IPS-11a (cell line): ENCODE measurements around the gene DRAM1.

Experiments used
- H3K4me3 ChIP-seq: one replicate; pipeline ENCODE4 v1.5.1; 2013; ENCODE audit warnings: low read depth, low read length, control low read depth

Gene DRAM1

DNA sequence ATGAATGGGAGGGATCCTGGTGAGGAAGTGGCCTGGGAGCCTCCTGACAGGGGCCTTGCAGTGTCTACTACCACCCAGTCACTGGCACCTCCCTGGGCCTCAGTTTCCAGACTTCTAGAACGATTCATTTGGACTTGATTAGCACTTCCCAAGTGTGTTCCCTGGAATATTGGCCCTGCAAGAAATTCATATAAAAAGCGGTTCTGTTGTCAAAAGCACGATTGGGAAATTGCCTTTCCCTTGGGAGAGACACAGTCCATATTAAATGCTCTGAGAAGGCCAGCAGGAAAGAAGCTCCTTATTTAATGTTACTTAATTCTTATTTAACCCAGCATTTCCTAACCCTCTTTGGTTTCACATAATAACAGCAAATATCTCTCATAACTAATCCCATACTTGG lies 61.9 kb downstream of the DRAM1 start:
- H3K4me3 ChIP-seq, result no peak overlapping the region

DNA sequence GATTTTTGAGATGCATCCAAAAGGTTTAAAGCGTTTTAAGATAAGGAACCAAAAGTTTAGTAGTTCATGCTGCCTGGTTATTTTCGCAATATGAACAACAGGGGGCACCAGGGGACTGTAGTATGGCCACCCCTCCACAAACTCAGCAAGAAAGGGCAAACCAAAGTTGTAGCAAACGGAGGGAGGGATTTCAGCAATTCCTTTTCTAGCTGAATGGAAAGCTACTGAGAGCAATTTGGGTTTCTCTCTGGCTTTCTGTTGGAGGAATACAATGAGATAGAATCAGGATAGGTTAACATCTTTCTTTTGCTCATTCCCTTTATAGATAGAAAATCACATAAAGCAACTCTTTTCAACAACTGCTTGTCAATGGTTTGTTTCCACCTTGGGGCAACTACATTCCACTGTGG lies 62.5 kb downstream of the DRAM1 start:
- no peak overlapping the region for H3K4me3 ChIP-seq

DNA sequence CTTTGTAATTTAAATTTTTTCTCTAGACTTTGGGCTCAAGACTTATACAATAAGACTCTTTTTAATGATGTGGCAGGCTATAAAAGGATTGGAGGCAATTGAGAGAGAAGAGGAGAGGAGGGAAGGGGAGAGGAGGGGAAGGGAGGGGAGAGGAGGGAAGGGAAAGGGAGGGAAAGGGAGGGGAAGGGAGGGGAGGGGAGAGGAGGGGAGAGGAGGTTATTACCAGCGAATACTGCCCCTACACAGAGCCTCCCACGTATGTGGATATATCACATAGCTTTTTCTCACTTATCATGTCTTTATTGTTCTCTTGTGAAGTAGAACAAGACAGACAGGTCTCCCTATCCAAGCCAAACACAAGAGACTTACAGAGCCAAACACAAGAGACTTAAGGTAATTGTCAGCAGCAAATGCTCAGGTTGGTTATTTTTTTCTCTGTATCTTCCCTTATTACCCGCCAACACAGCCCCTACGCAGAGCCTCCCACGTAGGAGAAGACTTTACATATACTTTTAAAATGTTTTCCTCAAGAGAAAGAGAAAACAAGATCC lies 63.1 kb downstream of the DRAM1 start:
- no peak overlapping the region for H3K4me3 ChIP-seq

DNA sequence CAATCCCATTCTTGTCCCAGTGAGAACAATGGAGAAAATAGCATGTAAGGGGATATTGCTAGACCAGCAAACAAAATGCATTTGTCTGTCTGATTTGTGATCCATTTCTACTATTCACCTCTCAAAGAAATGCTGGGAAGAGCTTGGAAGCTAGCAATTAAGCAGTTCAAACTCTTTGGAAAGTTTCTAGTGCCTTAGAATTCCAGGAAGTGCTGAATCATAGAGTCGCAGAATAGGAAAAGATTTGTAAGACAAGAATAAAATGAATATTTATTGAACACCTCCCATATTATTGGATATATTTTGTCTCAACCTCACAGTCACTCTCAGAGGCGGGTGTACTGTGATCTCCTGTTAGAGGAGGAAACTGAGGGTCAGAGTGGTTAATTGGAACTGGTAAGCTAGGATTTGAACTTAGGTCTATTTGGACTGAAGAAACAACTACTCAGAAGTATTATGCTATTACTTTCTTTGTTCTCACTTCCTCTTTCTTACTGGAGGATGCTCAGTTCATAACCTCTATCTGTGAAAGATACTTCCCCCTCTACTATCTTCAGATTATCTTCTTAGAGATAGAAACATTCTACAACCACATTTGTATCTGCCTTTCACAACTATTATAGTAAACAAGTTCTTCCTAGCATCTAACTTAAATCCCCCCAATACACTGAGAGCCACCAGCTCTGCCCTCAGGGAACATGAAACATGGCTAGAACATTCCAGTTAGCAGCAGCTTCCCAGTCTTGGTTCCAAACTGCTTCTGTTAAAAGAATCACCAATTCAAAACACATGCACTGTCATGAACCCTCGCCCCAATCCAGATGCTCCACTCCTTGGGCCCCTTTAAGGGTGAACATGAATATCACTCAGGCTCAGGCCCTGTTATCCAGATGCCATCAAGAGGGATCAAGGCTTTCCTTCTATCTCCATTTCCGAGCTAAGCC lies 64.2 kb downstream of the DRAM1 start:
- H3K4me3 ChIP-seq, result no peak overlapping the region

DNA sequence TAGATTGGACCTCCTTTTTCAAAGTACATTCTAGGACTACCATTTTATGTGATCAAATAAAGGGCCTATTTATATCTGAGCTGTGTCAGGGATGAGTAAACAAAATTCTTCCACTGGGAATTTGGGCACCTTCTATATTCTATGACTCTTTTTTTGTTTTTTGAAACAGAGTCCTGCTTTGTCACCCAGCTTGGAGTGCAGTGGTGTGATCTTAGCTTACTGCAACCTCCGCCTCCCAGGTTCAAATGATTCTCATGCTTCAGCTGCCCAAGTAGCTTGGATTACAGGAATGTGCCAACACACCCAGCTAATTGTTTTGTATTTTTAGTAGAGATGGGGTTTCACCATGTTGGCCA lies 64.8 kb downstream of the DRAM1 start:
- no peak overlapping the region for H3K4me3 ChIP-seq

DNA sequence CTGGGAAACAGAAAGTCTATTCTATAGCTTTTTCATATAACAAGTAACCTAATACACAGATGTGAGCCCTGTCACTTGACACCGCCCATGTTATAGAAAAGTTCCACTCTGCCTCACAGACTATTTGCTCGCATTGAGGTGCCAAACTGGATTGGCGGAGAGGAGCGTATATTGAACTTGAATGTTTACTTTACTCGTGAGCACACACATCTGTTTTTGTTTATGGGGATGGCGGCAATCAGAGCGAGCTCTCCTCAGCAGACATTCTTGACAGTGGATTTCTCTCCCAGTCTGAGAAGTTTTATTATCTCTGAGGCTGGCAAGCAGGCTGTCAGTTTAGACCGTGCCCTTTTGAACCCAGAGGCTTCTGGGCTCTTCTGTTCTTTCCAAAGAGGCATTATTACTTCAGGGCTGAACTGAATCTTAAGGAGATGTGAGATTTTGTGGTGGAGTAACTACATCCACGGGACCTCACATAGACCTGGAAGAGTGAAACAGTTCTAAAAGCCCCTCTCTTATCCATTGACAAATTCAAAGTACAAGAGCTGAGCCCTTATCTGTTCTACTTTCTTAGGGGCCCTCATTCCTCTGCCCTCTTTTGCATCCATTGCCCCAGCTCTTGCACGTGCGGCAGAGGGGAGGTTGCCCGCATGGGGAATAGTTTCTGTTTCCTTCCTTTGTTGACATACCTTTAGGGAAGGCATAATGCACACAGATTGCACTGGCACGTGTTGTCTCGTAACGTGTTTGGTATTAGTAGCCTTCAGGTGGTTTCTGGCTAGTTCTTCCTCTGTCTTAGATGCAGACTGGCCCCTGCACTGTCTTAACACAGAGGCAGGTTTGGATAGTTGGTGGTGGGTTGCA lies 68.2 kb downstream of the DRAM1 start:
- H3K4me3 ChIP-seq, result no peak overlapping the region

DNA sequence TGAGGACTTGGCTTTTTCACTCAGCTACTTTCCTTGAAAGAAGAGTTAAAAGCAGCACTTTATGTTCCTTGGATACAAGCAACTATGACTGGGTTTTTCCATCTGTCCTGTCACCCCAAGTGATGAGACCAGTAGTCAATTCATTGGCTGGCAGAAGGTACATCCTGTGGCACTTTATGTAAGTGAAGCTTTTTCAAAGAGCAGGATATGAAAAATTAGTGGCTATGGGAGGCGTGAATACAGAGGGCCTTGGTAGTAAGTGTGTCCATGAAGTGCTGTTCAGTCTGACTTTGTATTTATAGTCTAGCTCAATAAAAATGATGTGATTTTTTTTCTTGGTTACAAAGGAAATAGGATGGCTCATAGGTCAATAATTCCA lies 68.8 kb downstream of the DRAM1 start:
- no peak overlapping the region for H3K4me3 ChIP-seq

DNA sequence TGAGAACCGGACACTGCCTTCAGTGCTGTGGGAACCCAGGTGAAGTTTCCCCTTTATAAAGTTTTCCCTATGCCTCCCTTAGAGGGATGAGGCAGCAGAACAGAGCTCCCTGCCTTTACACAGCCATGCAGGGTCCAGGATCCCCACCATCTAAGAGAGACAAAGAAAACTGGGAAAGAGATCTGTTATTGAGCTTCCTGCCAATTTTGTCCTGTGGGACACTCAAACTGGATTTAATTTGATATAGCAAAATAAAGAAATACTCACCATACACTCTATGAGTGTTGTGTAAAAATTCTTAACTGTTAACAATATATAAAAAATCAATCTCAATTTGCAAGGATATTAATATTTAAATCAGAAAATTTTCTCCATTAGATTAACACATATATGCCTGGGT lies 69.9 kb downstream of the DRAM1 start:
- H3K4me3 ChIP-seq, result no peak overlapping the region

DNA sequence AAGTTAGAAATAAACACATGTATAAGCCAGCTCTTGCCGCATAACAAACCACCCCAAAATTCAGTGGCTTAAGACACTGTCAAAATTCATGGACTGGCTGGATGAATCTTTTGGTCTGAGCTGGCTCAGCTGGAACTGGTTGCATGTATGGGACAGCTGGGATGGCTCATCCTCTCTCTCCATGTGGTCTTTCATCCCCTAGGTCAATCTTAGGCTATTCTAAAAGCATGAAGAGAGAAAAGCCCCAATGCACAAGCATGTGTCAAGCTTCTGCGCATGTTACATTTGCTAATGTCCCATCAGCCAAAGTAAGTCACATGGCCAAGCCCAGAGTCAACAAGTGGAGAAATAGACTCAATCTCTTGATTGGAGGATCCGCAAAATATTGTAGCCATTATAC lies 71.0 kb downstream of the DRAM1 start:
- H3K4me3 ChIP-seq, result no peak overlapping the region

DNA sequence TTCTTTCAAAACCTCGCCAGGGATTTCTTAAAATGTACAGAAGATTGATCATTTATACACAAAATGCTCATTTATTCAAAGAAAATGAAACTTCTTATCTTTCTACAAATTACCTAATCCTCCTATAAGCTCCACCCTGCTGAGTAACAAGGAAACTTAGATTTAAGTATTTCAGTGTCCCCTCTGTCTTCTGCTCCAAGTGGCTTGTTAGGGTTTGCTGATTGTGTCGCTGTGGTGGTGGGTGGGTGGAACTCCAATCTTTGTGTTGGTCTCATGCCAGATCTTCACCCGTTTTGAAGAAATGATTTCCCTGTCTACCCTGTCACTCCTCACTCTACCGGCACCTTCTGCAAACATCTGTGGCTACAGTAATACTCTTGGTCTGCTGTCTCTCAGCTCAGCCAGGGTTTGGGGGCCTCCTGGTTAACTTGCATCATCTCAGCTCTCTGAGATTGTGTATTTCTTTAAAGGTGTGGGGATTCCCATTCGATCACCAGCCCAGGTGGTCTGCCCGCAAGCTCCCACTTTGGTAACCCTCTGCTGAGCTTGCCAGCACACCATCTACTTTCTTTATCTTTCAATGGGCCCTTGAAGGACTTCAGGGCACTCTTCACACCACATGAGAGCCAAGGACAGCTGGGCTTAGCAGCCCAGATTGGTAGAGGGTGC lies 73.8 kb downstream of the DRAM1 start:
- H3K4me3 ChIP-seq, result no peak overlapping the region

DNA sequence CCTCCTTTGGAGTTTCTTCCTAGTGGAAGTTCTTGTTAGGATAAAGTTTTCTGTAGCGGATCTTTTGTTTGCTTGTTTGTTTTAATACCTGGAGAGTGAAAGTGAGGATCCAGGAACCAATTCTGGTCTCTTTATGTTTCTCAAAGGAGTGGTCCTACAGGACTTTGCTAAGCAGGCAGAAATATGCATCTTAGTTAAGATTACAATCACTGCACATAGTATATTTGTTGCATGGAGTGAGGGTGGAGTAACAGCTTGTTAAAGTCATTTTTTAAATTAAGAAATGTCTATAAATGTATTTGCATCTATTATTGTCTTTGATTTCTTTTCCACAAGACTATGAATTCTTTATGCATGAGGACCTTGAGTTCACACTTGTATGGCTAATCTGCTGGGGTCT lies 76.7 kb downstream of the DRAM1 start:
- H3K4me3 ChIP-seq, result no peak overlapping the region

DNA sequence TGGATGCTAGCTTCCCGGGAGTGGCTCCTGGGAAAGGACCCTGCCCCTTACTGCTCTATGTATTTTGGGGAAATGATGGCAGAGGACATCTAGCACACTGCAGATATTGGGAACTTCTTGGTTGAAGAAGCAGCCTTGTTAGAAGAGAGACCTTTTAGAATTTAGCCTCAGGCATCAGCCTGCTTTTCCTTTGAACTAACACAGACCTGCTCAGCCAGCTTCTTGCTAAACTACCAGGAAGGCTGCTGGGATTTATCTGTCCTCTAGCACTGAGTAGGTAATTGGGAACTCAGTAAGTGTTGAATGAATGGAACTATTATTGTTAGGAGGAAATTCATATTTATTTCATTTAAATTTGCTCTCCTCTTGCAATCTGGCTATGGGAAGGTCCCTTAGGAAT lies 77.3 kb downstream of the DRAM1 start:
- no peak overlapping the region for H3K4me3 ChIP-seq

DNA sequence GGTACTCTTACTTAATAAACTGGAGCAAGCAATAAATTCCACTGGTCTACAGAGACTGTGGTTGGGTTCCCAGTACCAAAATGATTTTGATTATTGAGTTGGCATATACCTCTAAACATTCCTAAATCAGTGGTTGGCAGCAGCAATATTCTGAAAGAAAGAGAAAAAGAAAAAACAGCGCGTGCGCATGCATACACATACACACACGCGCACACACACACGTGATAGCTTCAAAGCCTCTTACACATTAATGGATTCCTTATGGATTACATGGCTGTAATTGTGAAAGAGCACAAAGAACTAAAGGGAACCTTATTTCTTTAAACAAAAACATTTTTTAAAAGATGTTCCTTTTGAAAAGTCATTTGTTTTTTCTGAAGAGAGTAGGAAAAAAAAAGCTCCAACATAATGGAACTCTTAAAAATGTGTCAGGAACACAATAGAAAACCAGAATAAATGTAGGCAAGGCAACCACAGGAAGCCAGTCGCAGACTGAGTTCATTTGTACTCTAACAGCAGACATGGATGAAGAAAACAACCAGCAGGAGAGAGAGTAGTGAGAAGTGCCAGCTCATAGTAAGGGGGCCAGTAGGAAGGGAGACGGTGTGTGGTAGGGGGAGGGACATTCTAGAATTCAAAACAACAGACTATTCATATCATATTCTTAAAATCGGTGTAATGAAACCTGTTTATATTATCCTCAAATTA lies 80.0 kb downstream of the DRAM1 start:
- H3K4me3 ChIP-seq, result no peak overlapping the region

DNA sequence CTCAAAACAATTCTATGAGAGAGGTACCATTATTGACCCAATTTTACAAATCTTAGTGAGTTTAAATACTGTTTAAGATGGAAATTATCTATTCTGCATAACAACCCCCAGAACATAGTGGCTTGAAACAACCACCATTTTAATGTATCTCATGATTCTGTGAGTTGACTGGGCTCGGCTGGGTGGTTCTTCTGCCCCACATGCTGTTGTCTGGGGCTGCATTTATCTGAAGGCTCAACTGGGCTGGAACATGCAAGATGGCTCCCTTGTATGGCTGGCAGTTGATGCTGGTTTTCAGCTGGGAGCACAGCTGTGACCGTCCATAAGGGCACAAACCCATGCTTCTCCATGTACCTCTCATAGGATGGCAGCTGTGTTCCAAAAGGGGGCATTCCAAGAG lies 82.2 kb downstream of the DRAM1 start:
- no peak overlapping the region for H3K4me3 ChIP-seq

DNA sequence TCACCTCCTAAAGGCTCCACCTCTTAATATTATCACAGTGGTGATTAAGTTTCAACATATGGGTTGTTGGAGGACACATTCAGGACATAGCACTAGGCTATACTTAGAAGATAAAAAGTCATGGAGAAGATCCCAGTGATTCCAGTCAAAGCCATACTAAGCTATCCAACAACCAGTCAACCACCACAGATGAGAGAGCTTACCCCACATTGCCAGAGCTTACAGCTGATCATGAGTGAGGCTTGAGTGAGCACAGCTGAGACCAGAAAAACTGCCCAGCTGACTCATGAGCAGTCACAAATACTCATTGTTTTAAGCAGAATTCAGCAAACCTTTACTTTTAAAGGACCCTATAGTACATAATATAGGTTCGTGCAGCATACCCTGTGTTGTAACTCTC lies 85.1 kb downstream of the DRAM1 start:
- no peak overlapping the region for H3K4me3 ChIP-seq

DNA sequence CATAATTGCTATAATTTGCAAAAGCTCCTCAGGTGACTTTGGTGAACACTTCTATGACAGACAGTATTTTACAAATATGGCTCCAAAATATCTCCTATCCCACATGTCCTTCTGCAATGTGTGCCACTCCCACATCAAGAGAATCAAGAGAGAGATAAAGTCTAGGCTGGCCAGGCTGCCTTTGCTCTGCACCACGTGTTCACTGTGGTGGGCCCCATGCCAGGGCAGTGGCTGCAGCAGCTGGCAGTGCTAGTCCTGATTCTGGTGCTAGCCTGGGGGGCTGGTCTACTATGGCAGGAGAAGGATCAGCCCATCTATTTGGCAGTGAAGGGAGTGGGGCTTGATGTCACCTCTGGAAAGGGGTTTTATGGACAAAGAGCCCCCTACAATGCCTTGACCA lies 86.3 kb downstream of the DRAM1 start:
- H3K4me3 ChIP-seq, result no peak overlapping the region

DNA sequence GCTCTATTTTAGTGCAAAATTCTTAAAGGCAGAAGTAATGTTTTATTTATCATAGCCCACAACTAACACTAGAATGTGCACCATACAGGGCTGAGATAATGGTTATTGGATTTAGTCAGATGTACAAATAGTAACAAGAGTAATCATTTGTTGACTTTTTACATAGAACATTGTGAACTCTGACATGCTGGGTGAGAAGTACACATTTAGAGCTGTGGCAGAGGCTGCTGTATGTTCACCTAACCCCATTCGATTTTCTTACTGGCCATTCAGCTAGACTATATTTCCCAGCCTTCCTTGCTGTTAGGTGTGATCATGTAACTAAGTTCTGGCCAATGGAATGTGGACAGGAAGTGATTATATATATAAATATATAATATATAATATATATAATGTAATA lies 89.1 kb downstream of the DRAM1 start:
- H3K4me3 ChIP-seq, result no peak overlapping the region

DNA sequence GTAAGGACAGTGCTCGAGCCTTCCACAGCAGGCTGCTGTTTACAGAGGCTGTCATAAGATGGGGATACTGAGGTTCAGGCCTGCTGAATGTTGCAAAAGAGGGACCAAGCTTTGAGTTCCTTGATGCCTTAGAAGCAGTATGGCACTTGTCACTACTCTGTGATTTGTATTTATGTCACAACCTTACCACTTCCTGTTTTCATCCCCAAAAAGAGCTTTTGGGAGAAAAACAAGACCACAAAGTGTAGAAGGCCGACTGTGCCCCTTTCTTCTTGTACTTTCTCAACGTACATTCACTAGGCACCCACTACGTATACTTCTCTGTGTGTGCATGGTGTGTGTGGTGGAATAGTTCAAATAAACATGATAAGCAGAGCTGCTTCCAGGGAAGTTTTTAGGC lies 90.1 kb downstream of the DRAM1 start:
- H3K4me3 ChIP-seq, result no peak overlapping the region

DNA sequence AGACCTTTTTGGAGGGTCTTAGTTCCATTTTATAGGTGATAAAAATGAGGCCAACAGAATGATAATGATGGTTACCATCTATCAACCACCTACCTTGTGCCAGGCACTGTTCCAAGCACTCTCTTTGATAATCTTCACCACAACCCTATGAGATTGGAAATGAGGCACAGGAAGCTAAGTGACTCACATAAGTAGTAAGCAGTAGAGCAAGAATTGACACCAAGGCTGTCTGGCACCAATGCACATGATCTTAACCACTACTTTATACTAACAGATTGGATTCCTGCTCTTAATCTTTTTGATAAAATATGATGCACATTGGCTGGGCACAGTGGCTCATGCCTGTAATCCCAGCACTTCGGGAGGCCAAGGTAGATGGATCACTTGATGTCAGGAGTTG lies 91.4 kb downstream of the DRAM1 start:
- no peak overlapping the region for H3K4me3 ChIP-seq
